ENCODE data around the gene TBC1D32. TPM values are rescaled to one million over a fixed set of nuclear protein-coding genes. Genes with fewer than 3 reads are reported as not detected.

The TBC1D32 gene
- total RNA-seq, 4 donors from 2014 or later, result 13.4 to 49.6 (median 22.6) TPM

- Histone ChIP-seq H3K4me3 (no peak overlapping the region), H3K9me3 (no peaks in the 10 kb centered on the region), H3K27me3 (no peaks in the 10 kb centered on the region), H3K36me3 (no peaks in the 10 kb centered on the region), H3K4me1 (no peaks in the 10 kb centered on the region), H3K27ac (no peak overlapping the region)
- no peak for DNase-seq
- intact Hi-C loops (cut with DNase I; ENCODE audit: low total_unique reads), result no loop called here
- in situ Hi-C loops (cut with MboI; ENCODE audit: low pct_ligation_motif_present in 1 of 4, low pct_unique_long_range_greater_than_20kb in 1 of 4, low sequenced_read_pairs in 3 of 4), result no loop called here
- 13 to 33% methylated on average over 1 of the region's 1 CpG for WGBS, 2 donors (ENCODE audit: low coverage in 1 of 2)
- TF ChIP-seq POLR2A (IDR thresholded peaks at IDR 0.05) (no peak), EP300 (IDR thresholded peaks at IDR 0.05; ENCODE audit: low read depth) (no peak), POLR2AphosphoS5 (IDR thresholded peaks at IDR 0.05) (no peak)
- TF ChIP-seq, protein P1, sequence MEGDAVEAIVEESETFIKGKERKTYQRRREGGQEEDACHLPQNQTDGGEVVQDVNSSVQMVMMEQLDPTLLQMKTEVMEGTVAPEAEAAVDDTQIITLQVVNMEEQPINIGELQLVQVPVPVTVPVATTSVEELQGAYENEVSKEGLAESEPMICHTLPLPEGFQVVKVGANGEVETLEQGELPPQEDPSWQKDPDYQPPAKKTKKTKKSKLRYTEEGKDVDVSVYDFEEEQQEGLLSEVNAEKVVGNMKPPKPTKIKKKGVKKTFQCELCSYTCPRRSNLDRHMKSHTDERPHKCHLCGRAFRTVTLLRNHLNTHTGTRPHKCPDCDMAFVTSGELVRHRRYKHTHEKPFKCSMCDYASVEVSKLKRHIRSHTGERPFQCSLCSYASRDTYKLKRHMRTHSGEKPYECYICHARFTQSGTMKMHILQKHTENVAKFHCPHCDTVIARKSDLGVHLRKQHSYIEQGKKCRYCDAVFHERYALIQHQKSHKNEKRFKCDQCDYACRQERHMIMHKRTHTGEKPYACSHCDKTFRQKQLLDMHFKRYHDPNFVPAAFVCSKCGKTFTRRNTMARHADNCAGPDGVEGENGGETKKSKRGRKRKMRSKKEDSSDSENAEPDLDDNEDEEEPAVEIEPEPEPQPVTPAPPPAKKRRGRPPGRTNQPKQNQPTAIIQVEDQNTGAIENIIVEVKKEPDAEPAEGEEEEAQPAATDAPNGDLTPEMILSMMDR (IDR thresholded peaks at IDR 0.05), result no peak
Observed at GRCh38 chr6:121032268-121033006, 301.8 kb downstream of the TBC1D32 start.

Small RNA genes lying within 50 kb of the gene (small RNA-seq; reads per million reads assigned to genes)
- gene RF00019, result 0 reads per million in 4 donors
- gene RNU6-1286P, result 0 reads per million in 4 donors

Other genes with a start within 250 kb of the TBC1D32 start
- gene GJA1, start 101.2 kb upstream of the TBC1D32 start, total RNA-seq, result 10 to 100 TPM in 2 of 4 donors, 1 to 10 TPM in 2; 3.5 to 12.2 (median 7.8) TPM